GM12873 (cell line): ENCODE results near the gene IL1RAPL1.

Source experiments
- TF ChIP-seq, protein P1 (sequence below): IDR thresholded peaks from 2 replicates; pipeline ENCODE4 v1.5.1; 2012; ENCODE audit warnings: low read depth, mild to moderate bottlenecking, moderate library complexity, low read length, control low read depth; ENCODE audit not compliant: insufficient read depth; ENCODE audit errors: missing control alignments

Gene IL1RAPL1

DNA sequence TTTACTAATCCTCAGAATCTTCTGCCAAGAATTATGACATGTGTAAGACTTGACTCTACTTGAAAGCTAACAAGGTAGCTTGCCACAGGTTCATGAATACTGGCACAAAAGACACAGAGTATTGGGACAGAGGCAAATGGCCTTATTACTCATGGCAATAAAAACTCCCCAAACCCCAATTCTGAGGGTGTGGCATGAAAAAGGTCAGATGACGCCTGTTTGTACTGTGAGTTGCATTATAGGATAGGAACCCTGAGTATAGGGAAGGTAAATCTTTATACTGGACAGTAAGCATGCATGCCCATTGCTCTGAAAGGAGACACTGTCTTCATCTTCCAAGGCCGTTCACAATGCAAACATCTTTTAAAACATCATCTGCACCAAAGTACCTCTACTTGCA, 600.0 kb downstream of the IL1RAPL1 start:
- TF ChIP-seq, protein P1, sequence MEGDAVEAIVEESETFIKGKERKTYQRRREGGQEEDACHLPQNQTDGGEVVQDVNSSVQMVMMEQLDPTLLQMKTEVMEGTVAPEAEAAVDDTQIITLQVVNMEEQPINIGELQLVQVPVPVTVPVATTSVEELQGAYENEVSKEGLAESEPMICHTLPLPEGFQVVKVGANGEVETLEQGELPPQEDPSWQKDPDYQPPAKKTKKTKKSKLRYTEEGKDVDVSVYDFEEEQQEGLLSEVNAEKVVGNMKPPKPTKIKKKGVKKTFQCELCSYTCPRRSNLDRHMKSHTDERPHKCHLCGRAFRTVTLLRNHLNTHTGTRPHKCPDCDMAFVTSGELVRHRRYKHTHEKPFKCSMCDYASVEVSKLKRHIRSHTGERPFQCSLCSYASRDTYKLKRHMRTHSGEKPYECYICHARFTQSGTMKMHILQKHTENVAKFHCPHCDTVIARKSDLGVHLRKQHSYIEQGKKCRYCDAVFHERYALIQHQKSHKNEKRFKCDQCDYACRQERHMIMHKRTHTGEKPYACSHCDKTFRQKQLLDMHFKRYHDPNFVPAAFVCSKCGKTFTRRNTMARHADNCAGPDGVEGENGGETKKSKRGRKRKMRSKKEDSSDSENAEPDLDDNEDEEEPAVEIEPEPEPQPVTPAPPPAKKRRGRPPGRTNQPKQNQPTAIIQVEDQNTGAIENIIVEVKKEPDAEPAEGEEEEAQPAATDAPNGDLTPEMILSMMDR = no peak

DNA sequence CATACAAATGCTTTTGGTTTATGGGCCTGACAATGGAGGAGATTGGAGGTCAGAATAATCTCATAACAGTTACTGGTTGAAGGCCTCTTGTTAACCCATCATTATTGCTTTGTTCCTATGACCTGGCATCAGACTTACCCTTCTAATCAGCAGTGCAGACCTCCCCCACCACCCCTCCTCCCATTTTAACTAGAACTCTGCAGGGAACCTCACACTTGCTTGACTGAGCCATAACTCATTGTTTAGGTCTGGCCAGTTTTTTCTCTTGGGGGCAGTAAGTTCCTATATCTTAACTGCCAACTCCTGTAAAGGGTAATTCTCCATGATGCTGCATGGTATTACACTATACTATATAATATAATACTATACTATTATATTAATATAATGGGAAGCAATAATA, 609.3 kb downstream of the IL1RAPL1 start:
- TF ChIP-seq, protein P1 = no peak

DNA sequence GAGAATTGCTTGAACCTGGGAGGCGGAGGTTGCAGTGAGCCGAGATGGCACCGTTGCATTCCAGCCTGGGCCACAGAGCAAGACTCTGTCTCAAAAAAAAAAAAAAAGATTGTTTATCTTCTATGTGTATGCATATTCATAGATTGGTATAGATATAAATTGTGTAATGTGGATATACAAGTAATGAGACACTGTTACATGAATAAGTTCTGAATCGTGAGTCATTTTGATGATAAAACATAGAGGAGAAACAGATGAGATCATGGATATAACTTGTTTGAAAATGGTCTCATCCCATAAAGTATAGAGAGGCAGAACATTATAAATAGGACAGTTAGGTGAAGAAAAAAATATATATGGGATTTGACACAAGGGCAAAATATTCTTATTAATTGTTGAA, 628.0 kb downstream of the IL1RAPL1 start:
- TF ChIP-seq, protein P1 = no peak

DNA sequence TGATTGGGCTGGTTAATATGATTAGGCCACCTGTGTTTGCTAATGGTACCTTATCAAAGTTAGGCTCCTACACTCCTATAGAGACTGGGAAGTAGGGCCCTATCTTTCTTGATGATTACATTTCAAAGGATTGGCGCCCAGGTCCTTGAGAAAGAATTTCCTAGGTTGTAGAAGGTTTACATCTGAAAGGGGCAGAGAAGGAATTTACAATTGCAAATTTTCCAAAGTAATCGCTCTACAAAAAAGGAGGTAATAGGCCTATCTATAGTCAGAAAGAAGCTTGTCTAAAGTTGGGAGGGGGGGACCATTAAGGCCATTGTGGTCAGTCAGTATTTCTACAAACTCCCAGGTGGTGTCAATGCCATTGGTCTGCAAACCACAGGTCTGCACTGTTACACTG, 638.4 kb downstream of the IL1RAPL1 start:
- TF ChIP-seq, protein P1 = no peak

DNA sequence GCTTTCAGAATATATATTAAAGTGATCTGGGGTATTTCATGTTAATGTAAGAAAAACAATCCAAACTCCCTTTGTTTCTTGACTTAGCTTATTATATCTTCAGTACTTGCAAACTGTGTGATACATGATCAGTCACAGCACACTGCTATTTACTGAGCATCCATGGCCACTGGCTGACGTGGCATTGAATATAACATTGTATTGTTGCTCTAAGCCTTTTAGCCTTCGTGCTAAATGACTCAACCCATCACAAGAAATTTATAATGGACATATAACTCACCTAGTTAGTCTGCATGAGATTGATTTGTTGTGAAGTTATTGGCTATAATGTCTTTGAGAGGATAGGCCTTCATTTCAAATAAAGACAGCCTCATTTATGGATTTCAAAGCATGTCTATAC, 642.6 kb downstream of the IL1RAPL1 start:
- TF ChIP-seq, protein P1 = no peak

DNA sequence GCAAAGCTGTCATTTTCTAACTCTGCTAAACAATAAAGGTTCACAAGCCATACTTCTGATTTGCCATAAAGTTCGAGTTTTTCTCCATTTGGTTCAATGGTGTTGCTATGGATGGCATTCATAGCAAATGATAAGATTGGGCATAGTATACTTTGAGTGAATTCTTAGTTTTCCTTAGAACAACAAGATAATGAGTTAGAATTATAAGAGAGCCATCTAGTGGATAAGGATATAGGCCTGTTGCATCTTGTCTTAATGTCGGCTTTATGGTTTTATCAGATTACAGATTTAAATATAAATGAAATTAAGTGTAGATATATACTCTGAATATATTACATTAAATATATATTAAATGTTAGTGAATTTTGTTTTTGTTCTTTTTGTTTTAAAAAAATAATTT, 644.6 kb downstream of the IL1RAPL1 start:
- TF ChIP-seq, protein P1 = peak; percentile 10

DNA sequence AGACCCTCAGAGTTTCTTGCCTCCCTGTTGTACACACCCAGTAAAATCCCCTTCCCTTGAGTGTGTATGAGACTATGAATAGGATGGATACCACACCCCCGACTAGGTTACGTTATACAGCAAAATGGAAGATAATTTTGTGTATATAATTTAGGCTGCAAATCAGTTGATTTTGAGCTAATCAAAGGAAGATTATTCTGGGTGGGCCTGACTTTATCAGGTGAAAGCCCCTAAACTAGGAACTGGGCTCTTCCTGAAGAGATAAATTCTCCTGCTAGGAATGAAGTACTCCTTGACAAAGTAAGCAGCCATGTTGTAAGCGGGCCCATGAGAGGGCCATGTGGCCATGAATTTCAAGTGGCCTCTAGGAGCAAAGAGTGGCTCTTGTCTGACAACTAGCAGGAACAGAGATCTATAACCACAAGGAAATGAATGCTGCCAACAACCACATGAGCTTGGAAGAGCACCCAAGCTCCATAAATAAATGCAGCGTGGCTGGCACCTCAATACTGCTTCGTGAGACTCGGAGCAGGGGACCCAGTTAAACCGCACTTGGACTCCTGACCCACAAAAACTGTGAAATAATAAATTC, 646.4 kb downstream of the IL1RAPL1 start:
- TF ChIP-seq, protein P1 = no peak

DNA sequence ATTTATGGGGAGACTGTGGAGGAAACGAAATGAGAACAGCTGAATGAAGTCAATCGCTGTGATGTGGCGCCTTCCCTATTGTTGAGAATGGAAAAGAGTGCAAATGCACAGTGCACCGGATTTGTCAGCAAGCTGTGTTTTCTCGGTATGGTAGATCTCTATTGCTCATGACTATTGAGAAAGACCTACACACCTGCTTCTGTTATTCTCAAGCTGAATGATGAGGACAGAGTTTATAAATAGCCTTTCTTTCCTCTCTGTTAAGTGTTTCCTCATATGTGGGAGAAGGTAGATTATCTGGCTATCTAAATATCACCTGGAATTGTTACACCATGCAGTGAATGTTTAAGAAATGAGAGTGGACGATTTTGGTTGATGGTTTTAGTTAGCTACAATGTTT, 650.7 kb downstream of the IL1RAPL1 start:
- TF ChIP-seq, protein P1 = no peak
